Prostate gland (tissue), 2 donors: ENCODE measurements around the gene C3orf20. TPM values are rescaled to one million over a fixed set of nuclear protein-coding genes. Genes with fewer than 3 reads are reported as not detected.
"Not testable (repeated sequence)": the region's sequence is repeated elsewhere in the genome, so short reads cannot be mapped to it uniquely, and the experiment has no call there.

Experiments used
- DNase-seq: peaks from one replicate; pipeline ENCODE4 v3.0.0-alpha.2; 2019; ENCODE audit warnings: low spot score
- H3K27ac ChIP-seq, 2 donors: fragments of 200-600 bp; sonication (generic); 2 replicates each; pipeline ENCODE4 v1.5.1; 2017 to 2019
- H3K27me3 ChIP-seq: fragments of 200-600 bp; sonication (generic); replicated peaks from 2 replicates; pipeline ENCODE4 v1.5.1; 2019; ENCODE audit not compliant: insufficient read depth
- H3K36me3 ChIP-seq, 2 donors: fragments of 200-600 bp; sonication (generic); 1 replicate in 1 of 2; 2 replicates in 1 of 2; pipeline versions ENCODE4 v1.5.1 to v1.8.1; 2017 to 2019
- H3K4me1 ChIP-seq: fragments of 200-600 bp; sonication (generic); replicated peaks from 2 replicates; pipeline ENCODE4 v1.5.1; 2019
- H3K4me3 ChIP-seq, 2 donors: fragments of 200-600 bp; sonication (generic); 2 replicates each; pipeline ENCODE4 v1.5.1; 2017 to 2019
- H3K9me3 ChIP-seq: fragments of 200-600 bp; sonication (generic); 2 replicates; pipeline ENCODE4 v1.5.1; 2017
- POLR2A ChIP-seq: fragments of 450-650 bp; IDR thresholded peaks from one replicate; pipeline ENCODE4 v1.6.1; 2016; ENCODE audit warnings: antibody characterized with exemption, mild to moderate bottlenecking
- POLR2AphosphoS5 ChIP-seq: sonication (generic); formaldehyde crosslinking; IDR thresholded peaks from one replicate; pipeline ENCODE4 v1.6.1; 2017; ENCODE audit warnings: antibody characterized with exemption
- WGBS: methylation state at CpG from one replicate; pipeline ENCODE4 v1.1.5; 2018; 5-methylcytosine and 5-hydroxymethylcytosine counted together
- intact Hi-C: fragments of 100-400 bp; cut with DNase I; formaldehyde crosslinking; loops from one replicate; pipeline ENCODE4 v1.14.2; 2022
- total RNA-seq, 2 donors: library from RNA; depleted of rRNA; stranded (reverse); fragments of >200 nt; gene quantifications; one replicate each; pipeline ENCODE4 v1.1.0, GENCODE V29; 2016
- TF ChIP-seq, protein P1 (sequence below), 4 experiments: fragments of 200-600 bp in 2 of 4; fragments of 450-650 bp in 2 of 4; sonication (generic) in 2 of 4; IDR thresholded peaks; 1 replicate in 3 of 4; 2 replicates in 1 of 4; pipeline ENCODE4 v1.5.1; 2016 to 2019; ENCODE audit warnings: antibody characterized with exemption in 4 of 4, mild to moderate bottlenecking in 2 of 4, moderate library complexity in 2 of 4

Gene C3orf20
- total RNA-seq, 2 donors from 2014 or later, result 0.28 TPM; not detected in 1

DNA sequence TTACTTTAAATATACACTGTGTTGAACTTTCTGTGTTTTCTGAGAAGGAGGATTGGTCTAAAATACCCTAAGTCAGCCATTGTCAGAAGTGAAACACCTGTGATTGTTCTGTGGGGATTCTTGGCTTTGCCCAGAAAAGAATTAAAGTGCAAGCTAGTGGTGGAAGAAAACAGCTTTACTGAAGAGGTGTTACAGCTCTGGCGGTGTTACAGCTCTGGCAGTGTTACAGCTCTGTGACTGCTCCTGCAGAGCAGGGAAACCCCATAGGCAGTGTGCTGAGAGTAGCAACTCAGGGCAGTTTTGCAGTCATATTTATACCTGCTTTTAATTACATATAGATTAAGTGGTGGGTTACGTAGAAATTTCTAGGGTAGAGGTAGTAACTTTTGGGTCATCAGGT is 66.6 kb downstream of the C3orf20 start:
- no peak for DNase-seq
- Histone ChIP-seq H3K36me3 (no peaks in the 10 kb centered on the region), H3K4me1 (no peaks in the 10 kb centered on the region), H3K27me3 (no peaks in the 10 kb centered on the region), H3K27ac (no peak overlapping the region), H3K4me3 (no peak overlapping the region), H3K9me3 (no peaks in the 10 kb centered on the region)
- intact Hi-C loops, result no loop called here
- TF ChIP-seq, protein P1, sequence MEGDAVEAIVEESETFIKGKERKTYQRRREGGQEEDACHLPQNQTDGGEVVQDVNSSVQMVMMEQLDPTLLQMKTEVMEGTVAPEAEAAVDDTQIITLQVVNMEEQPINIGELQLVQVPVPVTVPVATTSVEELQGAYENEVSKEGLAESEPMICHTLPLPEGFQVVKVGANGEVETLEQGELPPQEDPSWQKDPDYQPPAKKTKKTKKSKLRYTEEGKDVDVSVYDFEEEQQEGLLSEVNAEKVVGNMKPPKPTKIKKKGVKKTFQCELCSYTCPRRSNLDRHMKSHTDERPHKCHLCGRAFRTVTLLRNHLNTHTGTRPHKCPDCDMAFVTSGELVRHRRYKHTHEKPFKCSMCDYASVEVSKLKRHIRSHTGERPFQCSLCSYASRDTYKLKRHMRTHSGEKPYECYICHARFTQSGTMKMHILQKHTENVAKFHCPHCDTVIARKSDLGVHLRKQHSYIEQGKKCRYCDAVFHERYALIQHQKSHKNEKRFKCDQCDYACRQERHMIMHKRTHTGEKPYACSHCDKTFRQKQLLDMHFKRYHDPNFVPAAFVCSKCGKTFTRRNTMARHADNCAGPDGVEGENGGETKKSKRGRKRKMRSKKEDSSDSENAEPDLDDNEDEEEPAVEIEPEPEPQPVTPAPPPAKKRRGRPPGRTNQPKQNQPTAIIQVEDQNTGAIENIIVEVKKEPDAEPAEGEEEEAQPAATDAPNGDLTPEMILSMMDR (IDR thresholded peaks at IDR 0.05), result no peak
- no peak for TF ChIP-seq POLR2AphosphoS5
- no peak for TF ChIP-seq POLR2A
- 57% methylated on average over 2 of the region's 2 CpGs for WGBS

DNA sequence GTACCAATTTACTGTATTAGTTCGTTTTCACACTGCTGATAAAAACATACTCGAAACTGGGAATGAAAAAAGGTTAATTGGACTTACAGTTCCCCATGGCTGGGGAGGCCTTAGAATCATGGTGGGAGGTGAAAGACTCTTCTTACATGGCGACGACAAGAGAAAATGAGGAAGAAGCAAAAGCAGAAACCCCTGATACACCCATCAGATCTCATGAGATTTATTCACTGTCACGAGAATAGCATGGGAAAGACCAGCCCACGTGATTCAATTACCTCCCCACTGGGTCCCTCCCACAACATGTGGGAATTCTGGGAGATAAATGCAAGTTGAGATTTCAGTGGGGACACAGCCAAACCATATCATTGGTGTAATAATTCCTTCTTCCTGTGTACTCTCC is 69.6 kb downstream of the C3orf20 start:
- no peaks in the 10 kb centered on the region for H3K9me3 ChIP-seq
- H3K4me3 ChIP-seq, result no peak overlapping the region
- H3K27me3 ChIP-seq, result no peaks in the 10 kb centered on the region
- H3K36me3 ChIP-seq, result no peaks in the 10 kb centered on the region
- H3K4me1 ChIP-seq, result no peaks in the 10 kb centered on the region
- no peak for TF ChIP-seq POLR2A
- TF ChIP-seq, protein P1 (IDR thresholded peaks at IDR 0.05), result no peak
- TF ChIP-seq POLR2AphosphoS5, result no peak
- no peak for DNase-seq
- intact Hi-C loops, result no loop called here
- H3K27ac ChIP-seq, result no peak overlapping the region
- 85% methylated on average over 6 of the region's 6 CpGs for WGBS

DNA sequence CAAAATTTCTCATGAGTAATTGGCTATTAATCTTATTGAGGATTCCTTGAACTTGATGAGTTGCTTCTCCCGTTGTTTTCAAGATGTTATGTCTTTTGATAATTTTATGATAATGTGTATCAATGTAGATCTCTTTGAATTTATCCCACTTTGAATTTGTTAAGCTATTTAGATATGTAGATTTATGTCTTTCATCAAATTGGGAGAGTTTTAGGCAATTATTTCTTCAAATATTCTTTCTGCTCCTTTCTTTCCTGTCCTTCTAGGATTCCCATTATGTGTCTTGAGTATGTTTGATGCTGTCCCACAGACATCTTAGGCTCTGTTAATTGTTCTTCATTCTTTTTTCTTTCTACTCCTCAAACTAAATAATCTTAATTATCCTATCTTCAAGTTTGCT is 75.7 kb downstream of the C3orf20 start:
- no peak overlapping the region for H3K27ac ChIP-seq
- H3K4me3 ChIP-seq, result no peak overlapping the region
- no peaks in the 10 kb centered on the region for H3K4me1 ChIP-seq
- intact Hi-C loops, result no loop called here
- TF ChIP-seq POLR2AphosphoS5 (no peak), POLR2A (no peak)
- TF ChIP-seq, protein P1 (IDR thresholded peaks at IDR 0.05), result no peak
- DNase-seq, result no peak
- no peaks in the 10 kb centered on the region for H3K27me3 ChIP-seq
- 94% methylated on average over 1 of the region's 1 CpG for WGBS
- H3K36me3 ChIP-seq, result no peaks in the 10 kb centered on the region
- no peaks in the 10 kb centered on the region for H3K9me3 ChIP-seq

DNA sequence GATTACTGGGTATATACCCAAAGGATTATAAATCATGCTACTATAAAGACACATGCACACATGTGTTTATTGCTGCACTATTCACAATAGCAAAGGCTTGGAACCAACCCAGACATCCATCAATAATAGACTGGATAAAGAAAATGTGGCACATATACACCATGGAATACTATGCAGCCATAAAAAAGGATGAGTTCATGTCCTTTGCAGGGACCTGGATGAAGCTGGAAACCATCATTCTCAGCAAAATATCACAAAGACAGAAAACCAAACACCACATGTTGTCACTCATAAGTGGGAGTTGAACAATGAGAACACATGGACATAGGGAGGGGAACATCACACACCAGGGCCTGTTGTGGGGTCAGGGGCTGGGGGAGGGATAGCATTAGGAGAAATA is 78.0 kb downstream of the C3orf20 start:
- H3K4me3 ChIP-seq, intact Hi-C loops: not testable (repeated sequence)

DNA sequence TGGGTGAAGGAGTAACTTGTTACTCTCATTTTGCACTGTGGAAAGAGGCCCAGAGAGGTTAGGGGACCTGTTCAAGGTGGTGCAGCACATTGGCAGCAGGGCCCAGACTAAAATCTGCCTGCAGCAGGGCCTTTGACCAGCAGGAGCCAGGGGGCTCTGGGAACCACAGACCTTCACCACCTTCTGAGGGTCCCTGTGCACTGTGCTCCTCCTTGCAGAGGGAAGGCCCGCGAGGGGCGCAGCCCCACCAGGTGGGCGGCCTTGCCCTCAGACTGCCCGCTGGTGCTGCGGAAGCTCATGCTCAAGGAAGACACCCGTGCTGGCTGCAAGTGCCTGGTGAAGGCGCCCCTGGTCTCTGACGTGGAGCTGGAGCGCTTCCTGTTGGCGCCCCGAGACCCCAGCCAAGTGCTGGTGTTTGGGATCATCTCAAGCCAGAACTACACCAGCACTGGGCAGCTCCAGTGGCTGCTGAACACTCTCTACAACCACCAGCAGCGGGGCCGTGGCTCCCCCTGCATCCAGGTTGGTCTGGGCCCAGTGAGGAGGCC is 82.3 kb downstream of the C3orf20 start:
- H3K27me3 ChIP-seq, result no peaks in the 10 kb centered on the region
- H3K9me3 ChIP-seq, result no peaks in the 10 kb centered on the region
- no peak for DNase-seq
- no peak overlapping the region for H3K27ac ChIP-seq
- 90% methylated on average over 11 of the region's 14 CpGs for WGBS
- intact Hi-C loops, result no loop called here
- no peaks in the 10 kb centered on the region for H3K4me1 ChIP-seq
- H3K36me3 ChIP-seq, result no peaks in the 10 kb centered on the region
- no peak overlapping the region for H3K4me3 ChIP-seq
- TF ChIP-seq POLR2A (no peak), POLR2AphosphoS5 (no peak)
- TF ChIP-seq, protein P1 (IDR thresholded peaks at IDR 0.05), result no peak

More for the DNA sequence above, 78.0 kb downstream of the C3orf20 start:
- H3K9me3 ChIP-seq, H3K27me3 ChIP-seq, H3K27ac ChIP-seq, DNase-seq, H3K36me3 ChIP-seq, H3K4me1 ChIP-seq: not testable (repeated sequence)
